Vagina (tissue), 2 donors: ENCODE measurements around the gene CHCHD6.

Experiments
- POLR2A ChIP-seq, 2 donors: fragments of 450-650 bp; IDR thresholded peaks; one replicate each; pipeline ENCODE4 v1.6.1; 2017; ENCODE audit warnings: antibody characterized with exemption in 2 of 2, mild to moderate bottlenecking in 2 of 2, moderate library complexity in 2 of 2
- TF ChIP-seq, protein P1 (sequence below), 3 experiments: fragments of 450-650 bp in 2 of 3; fragments of 200-600 bp in 1 of 3; sonication (generic) in 1 of 3; IDR thresholded peaks; one replicate each; pipeline ENCODE4 v1.5.1; 2017 to 2019; ENCODE audit warnings: antibody characterized with exemption in 3 of 3, mild to moderate bottlenecking in 2 of 3, moderate library complexity in 2 of 3

DNA sequence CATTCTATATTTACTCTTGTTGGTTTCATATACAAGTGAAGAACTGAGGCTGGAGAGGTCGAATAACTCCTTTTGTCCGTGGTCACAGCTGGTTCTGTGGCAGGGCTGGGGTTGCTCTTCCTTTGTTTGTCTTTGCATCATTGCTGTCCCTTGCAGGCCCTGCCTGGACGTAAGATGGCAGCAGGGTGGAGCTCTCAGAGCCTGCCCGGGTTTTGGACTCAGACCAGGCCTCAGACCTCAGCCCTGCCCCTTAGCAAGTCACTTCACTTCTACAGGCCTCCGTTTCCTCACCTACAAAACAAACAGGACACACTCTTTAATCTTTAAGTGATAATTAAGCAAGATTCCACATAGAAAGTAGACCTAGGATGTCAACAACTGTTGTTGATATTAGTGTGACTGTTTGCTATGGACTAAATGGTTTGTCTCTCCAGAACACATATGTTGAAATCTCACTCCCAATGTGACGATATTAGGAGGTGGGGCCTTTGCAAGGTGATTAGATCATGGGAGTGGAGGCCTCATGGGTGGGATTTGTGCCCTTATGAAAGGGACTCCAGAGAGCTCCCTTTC is 213.3 kb downstream of the CHCHD6 start:
- no peak for TF ChIP-seq POLR2A (IDR thresholded peaks at IDR 0.05)
- TF ChIP-seq, protein P1, sequence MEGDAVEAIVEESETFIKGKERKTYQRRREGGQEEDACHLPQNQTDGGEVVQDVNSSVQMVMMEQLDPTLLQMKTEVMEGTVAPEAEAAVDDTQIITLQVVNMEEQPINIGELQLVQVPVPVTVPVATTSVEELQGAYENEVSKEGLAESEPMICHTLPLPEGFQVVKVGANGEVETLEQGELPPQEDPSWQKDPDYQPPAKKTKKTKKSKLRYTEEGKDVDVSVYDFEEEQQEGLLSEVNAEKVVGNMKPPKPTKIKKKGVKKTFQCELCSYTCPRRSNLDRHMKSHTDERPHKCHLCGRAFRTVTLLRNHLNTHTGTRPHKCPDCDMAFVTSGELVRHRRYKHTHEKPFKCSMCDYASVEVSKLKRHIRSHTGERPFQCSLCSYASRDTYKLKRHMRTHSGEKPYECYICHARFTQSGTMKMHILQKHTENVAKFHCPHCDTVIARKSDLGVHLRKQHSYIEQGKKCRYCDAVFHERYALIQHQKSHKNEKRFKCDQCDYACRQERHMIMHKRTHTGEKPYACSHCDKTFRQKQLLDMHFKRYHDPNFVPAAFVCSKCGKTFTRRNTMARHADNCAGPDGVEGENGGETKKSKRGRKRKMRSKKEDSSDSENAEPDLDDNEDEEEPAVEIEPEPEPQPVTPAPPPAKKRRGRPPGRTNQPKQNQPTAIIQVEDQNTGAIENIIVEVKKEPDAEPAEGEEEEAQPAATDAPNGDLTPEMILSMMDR (IDR thresholded peaks at IDR 0.05): no peak
